ELR (cell line): ENCODE data around the gene SETBP1.

Experiments used
- DNase-seq: peaks from one replicate; pipeline ENCODE4 v3.0.0-alpha.2; 2015; ENCODE audit warnings: low read depth

SETBP1 gene

GRCh38 chr18:44761812-44762211 lies 81.1 kb downstream of the SETBP1 start:
- no peak for DNase-seq

GRCh38 chr18:44763327-44763726 lies 82.6 kb downstream of the SETBP1 start:
- DNase-seq, result no peak

GRCh38 chr18:44764863-44765262 lies 84.2 kb downstream of the SETBP1 start:
- DNase-seq, result no peak

GRCh38 chr18:44765456-44765855 lies 84.8 kb downstream of the SETBP1 start:
- no peak for DNase-seq

- no peak for DNase-seq
These were observed 85.8 kb downstream of the SETBP1 start for GRCh38 chr18:44766450-44766849.

GRCh38 chr18:44767807-44768206 lies 87.1 kb downstream of the SETBP1 start:
- no peak for DNase-seq

GRCh38 chr18:44770641-44771040 lies 90.0 kb downstream of the SETBP1 start:
- no peak for DNase-seq

GRCh38 chr18:44771572-44771955 lies 90.9 kb downstream of the SETBP1 start:
- DNase-seq, result no peak

- no peak for DNase-seq
These were observed 91.5 kb downstream of the SETBP1 start for GRCh38 chr18:44771956-44772917.

GRCh38 chr18:44773640-44774155 lies 93.0 kb downstream of the SETBP1 start:
- DNase-seq, result no peak

GRCh38 chr18:44774191-44774590 lies 93.5 kb downstream of the SETBP1 start:
- DNase-seq, result no peak

GRCh38 chr18:44777457-44778192 lies 96.9 kb downstream of the SETBP1 start:
- DNase-seq, result no peak

GRCh38 chr18:44778788-44779187 lies 98.1 kb downstream of the SETBP1 start:
- DNase-seq, result no peak

GRCh38 chr18:44779753-44780292 lies 99.1 kb downstream of the SETBP1 start:
- no peak for DNase-seq

- DNase-seq, result no peak
These were observed 101.2 kb downstream of the SETBP1 start for GRCh38 chr18:44781886-44782285.

GRCh38 chr18:44782617-44783016 lies 101.9 kb downstream of the SETBP1 start:
- DNase-seq, result no peak

- DNase-seq, result no peak
These were observed 102.7 kb downstream of the SETBP1 start for GRCh38 chr18:44783371-44783770.

- DNase-seq, result no peak
These were observed 105.6 kb downstream of the SETBP1 start for GRCh38 chr18:44786257-44786656.

GRCh38 chr18:44786688-44787087 lies 106.0 kb downstream of the SETBP1 start:
- no peak for DNase-seq

GRCh38 chr18:44788334-44788733 lies 107.6 kb downstream of the SETBP1 start:
- DNase-seq, result no peak

- no peak for DNase-seq
These were observed 109.0 kb downstream of the SETBP1 start for GRCh38 chr18:44789710-44790109.

- no peak for DNase-seq
These were observed 110.2 kb downstream of the SETBP1 start for GRCh38 chr18:44790860-44791259.

- no peak for DNase-seq
These were observed 110.8 kb downstream of the SETBP1 start for GRCh38 chr18:44791520-44791919.
